Femur (tissue), 1 donor: ENCODE results near the gene UGGT2.
"Not testable (repeated sequence)": the region's sequence is repeated elsewhere in the genome, so short reads cannot be mapped to it uniquely, and the experiment has no call there.

Experiments
- DNase-seq: peaks from one replicate; pipeline ENCODE4 v3.0.0-alpha.2; 2017

UGGT2 gene

DNA sequence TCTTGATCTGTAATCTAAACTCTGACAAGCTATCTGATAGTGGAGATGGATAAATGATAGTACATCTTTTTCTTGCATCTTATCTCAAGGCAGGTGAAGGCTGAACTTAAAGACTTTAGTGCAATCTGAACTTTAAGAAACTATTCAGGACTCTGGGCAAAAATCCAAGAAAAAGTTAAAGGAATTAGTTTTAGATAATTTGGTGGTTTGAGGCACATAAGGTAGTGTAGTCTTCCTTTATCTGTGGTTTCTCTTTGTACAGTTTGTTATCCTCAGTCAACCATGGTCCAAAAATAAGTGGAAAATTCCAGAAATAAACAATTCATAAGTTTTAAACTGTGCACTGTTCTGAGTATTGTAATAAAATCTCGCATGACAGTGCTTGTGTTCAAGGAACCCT, 172.9 kb downstream of the UGGT2 start:
- no peak for DNase-seq

DNA sequence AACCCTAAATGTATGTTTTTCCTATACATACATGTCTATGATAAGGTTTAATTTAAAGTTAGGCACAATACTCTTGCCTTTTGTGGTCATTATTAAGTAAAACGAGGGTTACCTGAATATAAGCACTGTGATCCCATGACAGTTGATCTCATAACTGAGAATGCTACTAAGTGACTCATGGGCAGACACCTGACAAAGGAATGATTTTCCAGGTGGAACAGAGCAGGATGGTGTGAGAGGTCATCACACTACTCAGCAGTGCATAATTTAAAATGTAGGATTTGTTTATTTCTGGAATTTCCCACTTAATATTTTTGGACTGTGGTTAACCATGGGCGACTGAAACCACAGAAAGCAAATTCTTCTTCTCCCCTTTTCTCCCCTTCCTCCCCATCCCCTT, 178.9 kb downstream of the UGGT2 start:
- no peak for DNase-seq

DNA sequence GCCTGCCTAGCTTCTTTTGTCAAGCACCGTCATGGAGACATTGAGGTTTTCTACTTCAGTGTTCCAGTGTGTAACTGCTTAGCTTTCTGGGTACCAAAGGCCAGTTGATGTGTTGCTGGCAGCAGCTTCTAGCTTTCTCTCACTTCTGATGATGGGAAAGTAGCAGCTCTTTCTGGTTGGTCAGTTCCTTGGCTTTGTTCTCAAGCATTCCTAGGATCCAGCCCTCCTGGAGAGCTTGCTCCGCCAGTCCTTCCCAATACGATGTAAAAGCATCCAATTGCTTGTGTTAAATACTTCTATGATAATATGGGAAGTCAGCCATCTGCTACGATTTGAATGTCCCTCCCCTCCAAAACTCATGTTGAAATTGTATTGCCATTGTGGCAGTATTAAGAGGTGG, 182.8 kb downstream of the UGGT2 start:
- no peak for DNase-seq

DNA sequence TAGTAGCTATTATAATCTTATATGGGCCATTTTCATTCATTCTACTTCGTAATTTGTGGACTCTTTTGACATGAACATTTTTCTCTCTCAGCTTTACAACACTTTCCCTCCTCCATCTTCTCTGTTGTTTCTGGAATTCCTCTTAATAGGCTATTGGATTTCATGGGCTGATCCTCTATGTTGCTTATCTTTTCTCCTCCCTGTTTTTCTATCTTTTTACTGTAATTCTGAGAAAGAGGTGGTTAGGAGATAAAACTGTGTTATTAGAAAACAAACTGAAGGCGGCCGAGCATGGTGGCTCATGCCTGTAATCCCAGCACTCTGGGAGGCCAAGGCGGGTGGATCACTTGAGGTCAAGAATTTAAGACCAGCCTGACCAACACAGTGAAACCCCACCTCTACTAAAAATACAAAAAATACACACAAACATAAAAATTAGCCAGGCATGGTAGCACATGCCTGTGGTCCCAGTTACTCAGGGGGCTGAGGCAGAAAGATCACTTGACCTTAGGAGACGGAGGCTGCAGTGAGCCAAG, 188.1 kb downstream of the UGGT2 start:
- no peak for DNase-seq

DNA sequence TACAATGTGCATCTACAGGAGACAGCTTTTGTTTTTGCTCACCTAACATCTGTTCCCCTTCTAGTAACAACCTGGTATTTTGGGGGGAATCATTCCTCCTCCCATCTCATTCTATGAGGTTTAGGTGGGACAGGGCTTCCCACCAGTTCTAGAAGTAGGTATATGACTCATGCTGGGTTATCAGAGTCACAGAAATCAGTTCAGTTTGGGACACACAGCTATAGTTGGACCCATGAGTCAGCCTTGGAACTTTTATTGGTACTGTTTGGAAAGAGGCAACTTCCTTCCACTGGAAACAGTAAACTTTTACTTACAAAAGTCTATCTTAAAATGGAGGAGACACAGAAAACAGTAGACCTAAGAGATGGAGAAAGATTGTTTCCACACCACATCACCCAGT, 190.8 kb downstream of the UGGT2 start:
- DNase-seq, result no peak

DNA sequence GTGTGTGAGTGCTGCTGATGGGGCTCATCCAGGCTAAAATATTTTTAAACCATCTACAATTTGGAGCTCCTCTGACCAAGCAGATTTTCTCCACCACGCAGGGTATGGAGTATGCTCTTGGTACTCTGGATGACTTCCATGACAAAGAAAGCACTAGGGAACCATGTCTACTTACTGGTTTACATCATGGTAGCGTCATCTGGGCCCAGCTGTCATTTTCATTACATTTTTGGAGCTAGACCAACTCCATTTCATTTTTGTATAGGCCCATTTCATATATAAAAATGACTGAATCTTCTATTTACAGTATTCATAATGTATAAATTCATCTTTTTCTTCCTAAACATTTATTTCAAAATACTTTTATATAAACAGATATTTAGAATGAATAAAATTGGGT, 191.9 kb downstream of the UGGT2 start:
- no peak for DNase-seq

DNA sequence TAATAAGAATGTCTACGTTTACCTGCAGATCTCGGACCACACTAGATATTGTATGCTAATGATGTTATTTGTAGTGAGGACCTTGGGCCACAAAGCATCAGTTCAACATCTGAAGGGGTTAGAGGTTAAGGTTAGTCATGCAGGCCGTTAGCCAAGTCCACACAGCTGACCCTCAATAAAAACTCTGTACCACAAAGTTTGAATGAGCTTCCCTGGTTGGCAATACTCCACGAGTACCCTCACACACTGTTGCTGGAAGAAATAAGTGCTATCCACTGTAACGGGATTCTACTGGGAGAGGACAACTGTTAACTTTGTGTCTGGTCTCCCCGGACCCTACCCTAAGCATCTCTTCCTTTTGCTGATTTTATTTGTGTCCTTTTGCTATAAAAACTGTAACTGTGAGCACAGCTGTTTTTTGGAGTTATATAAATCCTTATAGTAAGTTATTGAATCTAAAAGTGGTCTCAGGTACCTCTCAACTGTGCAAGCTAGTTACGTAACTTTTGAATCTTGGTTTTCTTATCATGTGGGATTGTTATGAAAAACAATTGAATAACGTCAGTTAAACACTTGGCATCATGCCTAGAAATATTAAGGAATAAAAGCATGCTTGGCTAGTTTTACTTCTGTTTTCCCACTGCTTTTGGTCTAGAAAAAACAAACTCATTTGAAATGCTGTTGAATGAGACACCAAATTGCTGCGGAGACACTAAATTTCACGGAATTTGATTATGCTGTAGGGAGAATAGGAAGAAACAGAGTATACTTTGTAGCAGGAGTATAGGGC, 194.7 kb downstream of the UGGT2 start:
- DNase-seq, result no peak

DNA sequence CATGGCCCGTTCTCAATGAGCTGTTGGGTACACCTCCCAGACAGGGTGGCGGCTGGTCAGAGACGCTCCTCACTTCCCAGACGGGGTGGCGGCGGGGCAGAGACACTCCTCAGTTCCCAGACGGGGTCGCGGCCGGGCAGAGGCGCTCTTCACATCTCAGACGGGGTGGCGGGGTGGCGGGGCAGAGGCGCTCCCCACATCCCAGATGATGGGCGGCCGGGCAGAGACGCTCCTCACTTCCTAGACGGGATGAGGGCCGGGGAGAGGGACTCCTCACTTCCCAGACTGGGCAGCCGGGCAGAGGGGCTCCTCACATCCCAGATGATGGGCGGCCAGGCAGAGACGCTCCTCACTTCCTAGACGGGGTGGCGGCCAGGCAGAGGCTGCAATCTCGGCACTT, 207.5 kb downstream of the UGGT2 start:
- DNase-seq, result not testable (repeated sequence)

DNA sequence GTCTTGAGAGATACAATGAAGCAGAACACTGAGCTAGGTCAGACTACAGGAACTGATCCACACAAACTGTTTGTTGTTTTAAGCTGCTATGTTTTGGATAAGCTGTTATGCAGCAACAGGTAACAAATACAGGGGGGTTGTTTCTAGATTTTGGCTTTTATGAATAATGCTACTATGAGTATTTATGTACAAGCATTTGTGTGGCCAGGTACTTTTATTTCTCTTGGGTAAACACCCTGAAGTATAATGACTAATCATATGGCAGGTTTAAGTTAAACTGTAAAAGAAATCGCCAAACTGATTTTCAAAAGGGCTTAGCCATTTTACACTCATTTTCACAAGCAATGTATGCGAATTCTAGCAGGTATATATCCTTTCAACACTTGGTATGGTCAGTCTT, 210.3 kb downstream of the UGGT2 start:
- DNase-seq, result no peak

DNA sequence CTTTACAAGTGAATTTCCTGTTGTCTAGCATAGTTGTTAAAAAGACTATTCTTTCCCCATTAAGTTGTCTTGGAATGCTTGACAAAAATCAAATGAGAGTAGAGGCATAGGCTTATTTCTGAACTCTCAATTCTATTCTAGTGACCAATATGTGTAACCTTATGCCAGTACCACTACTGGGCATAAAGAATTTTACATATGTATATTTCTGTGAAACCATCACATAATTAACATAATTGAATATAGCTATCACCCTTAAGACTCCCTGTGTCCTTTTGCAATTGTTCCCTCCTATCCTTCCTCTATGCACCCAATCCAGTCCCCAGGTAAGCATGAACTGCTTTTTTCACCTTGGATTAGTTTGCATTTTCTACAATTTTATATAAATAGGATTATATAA, 211.3 kb downstream of the UGGT2 start:
- no peak for DNase-seq

DNA sequence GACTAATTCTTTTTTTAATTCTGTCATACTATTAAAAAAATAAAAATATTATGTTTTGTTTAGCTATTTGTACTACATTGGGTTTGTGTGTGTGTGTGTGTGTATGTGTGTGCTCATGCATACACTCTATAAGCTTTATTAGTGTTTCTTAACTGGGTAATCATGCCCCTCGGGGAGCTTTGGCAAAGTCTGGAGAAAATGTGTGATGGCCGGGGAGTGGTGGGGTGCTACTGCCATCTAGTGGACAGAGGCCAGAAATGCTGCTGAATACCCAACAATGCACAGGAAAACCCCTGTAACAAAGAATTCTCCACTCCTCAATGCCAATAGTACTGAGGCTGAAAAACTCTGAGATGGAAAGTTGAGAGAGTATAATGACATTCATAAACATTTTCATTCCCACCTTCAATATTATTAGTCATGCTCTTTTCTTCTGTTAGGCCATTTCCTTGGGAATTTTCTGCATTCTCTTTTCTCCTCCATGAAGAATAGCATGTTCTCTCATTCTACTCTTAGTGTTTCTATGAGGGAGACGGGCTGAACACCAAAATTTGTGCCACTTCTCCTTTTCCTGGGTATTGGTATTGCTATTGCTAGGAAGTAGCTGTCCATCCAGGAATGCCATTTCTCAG, 219.0 kb downstream of the UGGT2 start:
- DNase-seq, result peak; percentile 82

DNA sequence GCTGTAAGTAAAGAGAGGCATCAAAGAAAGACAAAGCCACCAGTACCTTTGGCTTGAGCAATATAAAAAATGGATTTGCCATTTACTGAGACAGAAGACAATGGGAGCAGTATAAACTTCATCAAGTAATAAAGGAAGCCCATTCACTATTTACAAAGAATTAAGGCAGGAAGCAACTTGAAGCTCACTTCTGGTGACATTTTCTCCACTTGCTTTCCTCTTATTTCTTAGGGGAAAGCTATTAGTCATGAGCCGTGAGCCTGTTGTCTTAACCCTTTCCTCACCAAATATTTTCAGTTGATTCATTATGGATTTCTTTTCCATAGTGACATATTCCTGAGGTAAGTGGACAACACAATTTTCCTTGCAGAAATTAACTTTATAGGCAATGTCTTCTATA, 219.5 kb downstream of the UGGT2 start:
- DNase-seq, result no peak

DNA sequence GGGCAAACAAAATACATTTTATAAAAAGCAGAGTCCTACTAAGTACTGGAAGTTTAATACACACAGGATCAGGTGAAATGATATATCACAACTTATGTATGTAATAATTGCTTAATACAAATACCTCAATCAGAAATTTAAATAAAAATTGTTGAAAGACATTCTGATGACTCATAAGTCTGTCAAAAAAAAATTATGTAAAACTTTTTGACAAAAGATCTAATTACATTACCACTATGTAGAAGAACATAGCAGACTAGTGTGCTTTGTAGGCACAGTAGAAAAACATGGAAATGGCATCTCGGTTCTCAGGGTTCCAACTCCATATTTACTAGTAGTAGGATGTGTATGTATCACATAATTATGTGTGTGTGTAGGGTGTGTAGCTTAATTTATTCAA, 220.1 kb downstream of the UGGT2 start:
- DNase-seq, result no peak

DNA sequence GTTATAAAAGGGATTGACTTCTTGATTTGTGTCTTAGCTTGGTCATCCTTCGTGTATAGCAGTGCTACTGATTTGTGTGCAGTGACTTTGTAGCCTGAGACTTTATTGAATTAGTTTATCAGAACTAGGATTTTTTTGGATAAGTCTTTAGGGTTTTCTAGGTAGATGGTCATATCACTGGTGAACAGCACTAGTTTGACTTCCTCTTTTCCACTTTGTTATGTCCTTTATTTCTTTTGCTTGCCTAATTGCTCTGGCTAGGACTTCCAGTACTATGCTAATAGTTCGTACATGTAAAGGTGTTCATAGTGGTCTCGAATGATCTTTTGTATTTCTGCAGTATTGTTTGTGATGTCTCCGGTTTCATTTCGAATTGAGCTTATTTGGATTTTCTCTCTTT, 230.9 kb downstream of the UGGT2 start:
- no peak for DNase-seq

DNA sequence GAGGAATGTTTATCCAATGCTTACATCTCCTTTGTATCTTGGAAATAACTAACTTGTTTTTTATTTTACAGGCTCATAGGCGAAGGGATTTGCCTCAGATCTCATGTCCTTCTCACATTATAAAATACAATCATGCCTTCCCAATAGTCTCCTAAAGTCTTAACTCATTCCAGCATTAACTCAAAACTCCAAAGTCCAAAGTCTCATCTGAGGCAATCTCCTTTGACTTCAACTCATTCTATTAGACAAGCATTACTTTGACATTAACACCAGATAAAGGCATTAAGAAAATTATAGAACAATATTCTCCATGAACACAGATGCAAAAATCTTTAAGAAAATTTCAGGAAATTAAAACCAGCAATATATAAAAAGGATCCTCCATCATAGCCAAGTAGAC, 238.7 kb downstream of the UGGT2 start:
- no peak for DNase-seq

DNA sequence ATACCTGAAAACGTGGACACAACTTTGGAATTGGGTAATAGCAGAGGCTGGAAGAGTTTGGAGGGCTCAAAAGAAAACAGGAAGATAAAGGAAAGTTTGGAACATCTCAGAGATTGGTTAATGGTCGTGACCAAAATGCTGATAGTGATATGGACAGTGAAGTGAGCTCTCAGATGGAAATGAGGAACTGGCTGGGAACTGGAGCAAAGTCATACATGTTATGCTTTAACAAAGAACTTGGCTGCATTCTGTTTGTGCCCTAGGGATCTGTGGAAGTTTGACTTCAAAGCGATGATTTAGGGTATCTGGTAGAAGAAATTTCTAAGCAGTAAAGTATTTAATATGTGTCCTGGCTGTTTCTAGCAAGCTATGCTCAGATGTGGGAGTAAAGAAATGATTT, 240.1 kb downstream of the UGGT2 start:
- DNase-seq, result no peak

DNA sequence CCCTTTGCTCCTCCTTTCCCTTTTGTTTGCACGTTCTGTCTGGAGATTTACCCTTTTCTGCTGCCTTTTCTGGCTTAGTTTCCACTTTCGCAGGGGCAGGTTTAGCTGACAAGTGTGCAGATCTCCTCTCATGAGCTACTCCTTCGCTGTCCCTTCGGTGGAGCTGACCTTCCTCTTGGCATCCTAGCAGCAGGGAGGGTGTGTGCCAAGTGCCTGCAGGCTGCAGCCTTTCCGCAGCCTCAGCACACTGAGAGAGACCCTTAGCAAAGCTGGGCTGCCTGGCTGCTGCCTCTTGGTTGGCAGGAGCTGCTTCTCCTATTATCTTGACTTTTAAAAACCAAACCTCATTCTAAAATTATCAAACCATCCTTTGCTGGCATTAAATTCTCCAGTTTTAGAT, 243.8 kb downstream of the UGGT2 start:
- no peak for DNase-seq

DNA sequence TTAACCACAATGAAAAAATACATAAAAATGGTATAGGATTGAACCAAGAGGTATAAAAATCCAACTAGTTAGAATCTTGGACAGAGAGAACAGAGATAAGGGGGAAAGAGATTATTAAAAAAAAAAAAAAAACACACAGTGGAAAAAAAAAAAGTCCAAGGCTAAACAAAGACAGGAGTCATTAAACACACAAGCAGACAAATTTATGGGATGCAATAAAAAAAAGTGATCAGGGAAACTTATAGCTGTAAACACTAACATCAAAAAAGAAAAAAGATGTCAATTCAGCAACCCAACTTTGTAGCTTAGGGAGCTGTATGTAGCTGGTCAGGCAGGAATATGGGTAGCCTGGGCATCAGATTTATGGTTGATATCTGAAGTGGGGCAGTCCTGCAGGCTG, 247.3 kb downstream of the UGGT2 start:
- DNase-seq, result no peak

DNA sequence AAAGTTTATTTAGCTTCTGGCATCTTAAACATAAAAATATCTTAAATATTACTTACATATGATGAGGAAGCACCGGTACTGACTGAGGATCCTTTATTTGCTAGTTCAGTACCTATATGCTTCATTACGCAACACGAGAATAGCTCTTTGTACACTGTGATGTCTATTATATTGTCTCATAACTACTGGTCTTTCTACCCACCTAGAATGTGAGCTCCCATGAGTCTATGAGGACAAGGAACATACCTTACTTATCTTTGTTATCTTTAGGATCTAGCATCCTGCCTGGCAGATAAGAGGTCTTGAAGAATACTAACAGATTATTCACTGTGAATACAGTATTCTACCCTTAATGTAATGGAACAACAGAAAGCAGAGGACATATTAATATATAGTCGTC, 251.4 kb downstream of the UGGT2 start:
- DNase-seq, result no peak

DNA sequence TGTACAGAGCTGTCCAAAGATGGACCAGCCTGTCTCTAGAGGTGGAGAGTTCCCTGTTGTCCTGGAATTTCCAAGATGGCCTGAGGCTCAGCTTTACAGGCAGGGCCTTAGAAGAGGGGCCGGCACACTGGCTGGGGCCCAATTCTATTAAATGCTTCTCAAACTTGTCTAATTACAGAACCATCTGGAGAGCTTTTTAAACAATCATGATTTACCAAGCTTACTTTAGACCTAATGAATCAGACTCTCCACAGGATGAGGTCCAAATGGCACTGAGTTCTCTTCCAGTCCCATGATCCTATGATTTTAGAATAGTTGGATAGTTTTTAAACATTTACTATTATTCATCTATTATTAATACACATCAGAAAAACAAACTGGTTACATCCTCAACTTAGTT, 252.8 kb downstream of the UGGT2 start:
- DNase-seq, result no peak

DNA sequence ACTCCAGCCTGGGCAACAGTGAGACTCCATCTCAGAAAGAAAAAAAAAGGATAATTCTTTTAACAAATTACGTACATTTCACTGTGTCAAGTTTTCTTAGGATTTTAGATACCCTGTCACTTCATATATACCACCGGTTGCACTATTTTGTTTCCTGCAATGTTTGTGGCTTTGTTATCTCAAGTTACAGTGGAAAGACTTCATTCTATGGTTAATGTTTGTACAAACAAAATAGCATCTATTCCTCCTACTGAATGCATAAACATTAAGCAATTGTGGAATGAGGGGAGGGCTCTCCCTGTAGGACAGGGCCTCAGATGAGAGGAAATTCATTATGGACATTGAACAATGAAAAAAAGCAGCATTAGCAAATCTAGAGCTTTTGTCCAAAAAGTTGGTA, 256.2 kb downstream of the UGGT2 start:
- DNase-seq, result no peak

DNA sequence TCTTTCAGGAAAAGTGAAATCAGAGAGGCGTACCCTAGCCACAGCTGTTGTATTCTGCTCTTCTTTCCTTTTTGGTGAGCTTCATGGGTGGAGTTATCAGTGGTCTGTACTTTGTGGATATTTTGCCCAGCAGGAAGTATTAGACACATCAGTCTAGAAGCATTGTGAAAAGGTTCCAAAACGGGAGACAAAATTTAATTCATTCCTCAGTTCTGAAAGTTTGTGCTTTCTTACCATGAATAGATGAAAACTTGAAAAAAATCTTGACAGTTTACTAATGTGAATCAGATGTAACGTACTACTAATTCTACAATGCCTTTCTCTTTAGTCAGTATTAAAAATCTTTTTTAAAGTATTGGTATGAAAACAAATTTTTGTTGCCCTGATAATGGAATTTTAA, 259.4 kb downstream of the UGGT2 start:
- no peak for DNase-seq

DNA sequence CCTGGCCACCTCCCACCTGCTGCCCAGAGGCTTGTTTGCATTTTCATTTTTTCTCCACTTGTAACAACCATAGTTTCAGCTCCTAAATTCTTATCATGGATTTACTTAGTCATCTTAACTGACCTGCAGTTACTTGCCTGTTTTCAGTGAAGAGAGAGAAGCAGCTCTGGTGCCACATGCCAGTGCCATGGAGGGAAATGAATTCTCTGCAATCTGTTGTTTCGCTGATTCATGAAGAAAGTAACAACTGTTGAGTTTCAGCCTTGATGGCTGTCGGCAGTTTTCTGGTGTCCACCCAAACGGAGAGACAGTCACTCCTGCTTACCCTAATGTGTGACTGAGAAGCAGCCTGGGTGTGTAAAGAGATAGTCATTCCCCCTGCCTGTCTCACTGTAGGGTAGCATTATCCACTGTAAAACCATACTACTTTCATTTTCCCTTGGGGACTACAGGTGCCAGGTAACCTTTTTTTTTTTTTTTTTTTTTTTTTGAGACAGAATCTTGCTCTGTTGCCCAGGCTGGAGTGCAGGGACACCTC, 260.1 kb downstream of the UGGT2 start:
- DNase-seq, result no peak

DNA sequence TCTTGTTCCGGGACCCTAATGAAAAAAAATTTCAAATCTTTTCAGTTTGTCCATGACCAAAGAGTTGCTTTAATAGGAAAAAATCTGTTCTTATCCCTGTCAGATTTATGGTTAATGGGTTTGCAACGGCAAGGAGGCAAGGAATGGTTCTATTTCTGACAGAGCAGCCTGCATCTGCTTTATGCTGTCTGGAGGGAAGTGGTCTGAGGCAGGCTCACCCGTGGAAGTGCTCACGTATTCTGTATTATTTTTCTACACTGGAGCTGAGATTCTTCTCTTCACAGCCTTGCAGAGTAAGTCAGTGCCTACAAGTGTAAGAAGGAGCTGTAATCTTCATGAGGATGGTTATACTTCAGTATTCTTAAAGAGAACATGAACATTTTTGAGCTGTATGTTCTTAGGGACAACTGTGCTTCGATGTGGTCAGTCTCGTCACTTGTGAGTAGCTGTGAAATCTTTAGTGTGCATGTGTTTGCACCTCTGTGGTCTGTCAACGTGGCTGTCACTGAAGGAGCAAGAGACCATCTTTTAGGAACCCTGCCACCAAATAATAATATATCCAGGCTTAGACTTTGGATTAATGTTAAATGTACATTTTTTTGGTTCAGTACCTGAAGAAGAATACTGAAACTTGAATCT, 262.0 kb downstream of the UGGT2 start:
- DNase-seq, result no peak
